Lung (tissue), 12 donors: ENCODE measurements around the gene MTFR2. TPM values are rescaled to one million over a fixed set of nuclear protein-coding genes. Genes with fewer than 3 reads are reported as not detected.

Source experiments
- ATAC-seq: fragments of 200-7000 bp; cut with Tn5 transposase; one replicate; pipeline ENCODE4 v1.9.1; 2020; ENCODE audit warnings: moderate number of reproducible peaks; ENCODE audit not compliant: insufficient read depth, low FRiP score
- DNase-seq, 3 donors: peaks; one replicate each; pipeline ENCODE4 v3.0.0-alpha.2; 2013 to 2017
- H3K27ac ChIP-seq, 2 donors: one replicate each; pipeline ENCODE4 v1.5.1; 2013; ENCODE audit warnings: mild to moderate bottlenecking in 2 of 2, moderate library complexity in 2 of 2, control low read depth in 1 of 2, inconsistent platforms in 1 of 2, low read depth in 1 of 2, low read length in 1 of 2
- H3K27me3 ChIP-seq, 3 donors: one replicate each; pipeline ENCODE4 v1.5.1; 2013; ENCODE audit warnings: low read length in 2 of 3; ENCODE audit not compliant: control insufficient read depth in 3 of 3, insufficient read depth in 3 of 3
- H3K36me3 ChIP-seq, 4 donors: one replicate each; pipeline ENCODE4 v1.5.1; 2013; ENCODE audit warnings: low read length in 4 of 4, mild to moderate bottlenecking in 1 of 4, moderate library complexity in 1 of 4; ENCODE audit not compliant: control insufficient read depth in 4 of 4, insufficient read depth in 4 of 4
- H3K4me1 ChIP-seq, 5 donors: one replicate each; pipeline ENCODE4 v1.5.1; 2013; ENCODE audit warnings: low read length in 5 of 5, mild to moderate bottlenecking in 2 of 5, moderate library complexity in 1 of 5; ENCODE audit not compliant: control insufficient read depth in 5 of 5, insufficient read depth in 5 of 5
- H3K4me3 ChIP-seq: one replicate; pipeline ENCODE4 v1.5.1; 2013; ENCODE audit warnings: mild to moderate bottlenecking, control low read depth, moderate library complexity
- H3K9ac ChIP-seq, 2 donors: one replicate each; pipeline ENCODE4 v1.5.1; 2013; ENCODE audit warnings: low read length in 2 of 2, control low read depth in 1 of 2; ENCODE audit not compliant: insufficient read depth in 1 of 2
- H3K9me3 ChIP-seq, 4 donors: one replicate each; pipeline ENCODE4 v1.5.1; 2013; ENCODE audit warnings: low read length in 3 of 4, mild to moderate bottlenecking in 1 of 4, moderate library complexity in 1 of 4; ENCODE audit not compliant: control insufficient read depth in 4 of 4, insufficient read depth in 3 of 4
- WGBS, 2 donors: extraction: QIAGEN DNeasy Blood & Tissue Kit; methylation state at CpG; one replicate each; pipeline ENCODE4 v1.1.7; 2013; 5-methylcytosine and 5-hydroxymethylcytosine counted together
- polyA plus RNA-seq, 2 donors: library from polyadenylated mRNA; stranded (reverse); fragments of 200-250 nt; gene quantifications; one replicate each; pipeline ENCODE4 v1.2.1, GENCODE V29; 2013
- total RNA-seq, 2 donors: library from RNA; depleted of rRNA in 1 of 2; stranded (reverse); fragments of >200 nt in 1 of 2; gene quantifications; one replicate each; pipeline ENCODE4 v1.2.1, GENCODE V29; 2014 to 2021
- TF ChIP-seq, protein P1 (sequence below): IDR thresholded peaks from 2 replicates; pipeline ENCODE4 v1.5.1; 2012; ENCODE audit warnings: mild to moderate bottlenecking; ENCODE audit errors: control extremely low read depth, extremely low read depth
- donor health status: control.
- donor health status: control.
- donor health status: Bipolar disorder and iron deficiency.
- donor health status: healthy.
- donor health status: DM: yes; HTN: yes; CAD: no.

Gene MTFR2
- total and polyA plus RNA-seq, 4 donors, result 0.65 to 2.3 (median 1.3) TPM

DNA sequence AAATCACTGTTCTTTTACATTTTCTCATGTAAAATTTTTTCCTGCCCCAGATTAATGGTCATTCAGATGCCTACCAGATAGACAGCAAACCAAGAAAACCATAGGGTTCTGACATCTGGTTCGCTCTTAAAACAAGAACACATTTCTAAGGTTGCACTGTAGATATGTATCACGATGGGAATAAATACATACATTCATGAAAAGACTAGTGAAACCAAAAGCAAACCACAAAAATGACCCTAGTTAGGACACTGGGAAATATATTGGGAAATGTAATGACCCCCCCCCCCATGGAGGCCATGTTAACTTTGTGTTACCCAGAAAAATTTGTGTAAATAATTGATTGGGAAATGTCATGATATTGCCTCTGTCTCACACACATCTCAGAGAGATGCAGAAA lies 37.5 kb downstream of the MTFR2 start:
- Histone ChIP-seq H3K9ac (no peak overlapping the region), H3K4me1 (peaks cover 0 to 23% (median 3%) of the 10 kb centered on the region in 5 donors), H3K27me3 (peaks cover 0 to 3% (median 0%) of the 10 kb centered on the region in 3 donors), H3K9me3 (no peaks in the 10 kb centered on the region), H3K4me3 (no peak overlapping the region), H3K36me3 (no peaks in the 10 kb centered on the region), H3K27ac (no peak overlapping the region)
- 93 to 95% methylated on average over 2 of the region's 2 CpGs for WGBS, 2 donors
- DNase-seq (peak in 1 of 3 donors; percentile 20), ATAC-seq (no peak)
- TF ChIP-seq, protein P1, sequence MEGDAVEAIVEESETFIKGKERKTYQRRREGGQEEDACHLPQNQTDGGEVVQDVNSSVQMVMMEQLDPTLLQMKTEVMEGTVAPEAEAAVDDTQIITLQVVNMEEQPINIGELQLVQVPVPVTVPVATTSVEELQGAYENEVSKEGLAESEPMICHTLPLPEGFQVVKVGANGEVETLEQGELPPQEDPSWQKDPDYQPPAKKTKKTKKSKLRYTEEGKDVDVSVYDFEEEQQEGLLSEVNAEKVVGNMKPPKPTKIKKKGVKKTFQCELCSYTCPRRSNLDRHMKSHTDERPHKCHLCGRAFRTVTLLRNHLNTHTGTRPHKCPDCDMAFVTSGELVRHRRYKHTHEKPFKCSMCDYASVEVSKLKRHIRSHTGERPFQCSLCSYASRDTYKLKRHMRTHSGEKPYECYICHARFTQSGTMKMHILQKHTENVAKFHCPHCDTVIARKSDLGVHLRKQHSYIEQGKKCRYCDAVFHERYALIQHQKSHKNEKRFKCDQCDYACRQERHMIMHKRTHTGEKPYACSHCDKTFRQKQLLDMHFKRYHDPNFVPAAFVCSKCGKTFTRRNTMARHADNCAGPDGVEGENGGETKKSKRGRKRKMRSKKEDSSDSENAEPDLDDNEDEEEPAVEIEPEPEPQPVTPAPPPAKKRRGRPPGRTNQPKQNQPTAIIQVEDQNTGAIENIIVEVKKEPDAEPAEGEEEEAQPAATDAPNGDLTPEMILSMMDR, result no peak

DNA sequence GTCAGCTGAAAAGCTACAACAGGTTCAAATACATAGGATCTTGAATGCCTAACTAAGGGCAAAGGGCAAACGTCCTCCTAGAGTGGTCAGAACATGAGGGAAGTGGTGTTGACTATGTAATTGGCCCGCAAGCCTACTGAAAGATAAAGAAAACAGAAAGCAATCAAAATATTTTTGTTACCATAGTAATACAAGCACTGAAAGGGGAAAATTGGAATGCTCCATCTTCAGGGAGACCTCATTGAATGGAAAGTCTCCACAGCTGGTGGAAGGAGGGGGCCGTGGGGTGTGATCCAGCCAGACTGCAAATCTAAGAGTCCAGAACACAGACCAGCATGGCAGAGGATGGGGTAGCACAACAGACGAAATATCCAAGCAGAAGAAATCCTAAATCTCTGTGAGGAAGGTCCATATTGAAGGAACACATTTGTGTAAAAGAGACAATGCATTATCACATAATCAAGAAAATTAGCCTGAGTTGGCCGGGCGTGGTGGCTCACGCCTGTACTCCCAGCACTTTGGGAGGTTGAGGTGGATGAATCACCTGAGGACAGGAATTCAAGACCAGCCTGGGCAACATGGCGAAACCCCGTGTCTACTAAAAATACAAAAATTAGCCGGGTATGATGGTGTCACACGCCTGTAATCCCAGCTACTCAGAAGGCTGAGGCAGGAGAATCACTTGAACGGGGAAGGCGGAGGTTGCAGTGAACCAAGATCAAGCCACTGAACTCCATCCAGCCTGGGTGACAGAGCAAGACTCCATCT lies 39.5 kb downstream of the MTFR2 start:
- H3K4me1 ChIP-seq, result peaks cover 0 to 20% (median 2%) of the 10 kb centered on the region in 5 donors
- H3K4me3 ChIP-seq, result no peak overlapping the region
- no peaks in the 10 kb centered on the region for H3K36me3 ChIP-seq
- 88 to 94% methylated on average over 13 of the region's 13 CpGs for WGBS, 2 donors
- H3K27ac ChIP-seq, result no peak overlapping the region
- peaks cover 0 to 3% (median 0%) of the 10 kb centered on the region in 3 donors for H3K27me3 ChIP-seq
- DNase-seq, result peak in 2 of 3 donors; percentile 33 to 39
- TF ChIP-seq, protein P1, result no peak
- no peak overlapping the region for H3K9ac ChIP-seq
- peaks cover 0 to under 1% (median 0%) of the 10 kb centered on the region in 4 donors for H3K9me3 ChIP-seq
- ATAC-seq, result no peak

DNA sequence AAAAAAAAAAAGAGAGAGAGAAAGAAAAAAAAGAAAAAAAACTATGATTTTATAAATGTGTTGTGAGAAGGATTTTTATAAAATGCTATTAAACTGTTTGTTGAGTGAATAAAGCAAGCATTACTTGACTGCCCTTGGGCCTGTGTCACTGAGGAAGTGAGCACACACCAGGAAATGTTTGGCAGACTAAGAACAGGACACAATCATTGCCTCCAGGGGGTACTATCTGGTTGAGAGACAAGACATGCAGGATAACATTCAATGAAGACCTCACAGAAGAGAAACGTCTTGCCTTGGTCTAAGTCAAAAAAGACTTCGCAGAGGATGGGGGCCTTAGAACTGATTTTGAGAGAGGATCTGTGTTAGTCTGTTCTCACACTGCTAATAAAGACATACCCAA lies 40.6 kb downstream of the MTFR2 start:
- Histone ChIP-seq H3K9me3 (peaks cover 0 to 2% (median 0%) of the 10 kb centered on the region in 4 donors), H3K4me1 (peaks cover 0 to 19% (median 1%) of the 10 kb centered on the region in 5 donors), H3K27me3 (peaks cover 0 to 3% (median 0%) of the 10 kb centered on the region in 3 donors), H3K27ac (no peak overlapping the region), H3K36me3 (no peaks in the 10 kb centered on the region), H3K9ac (no peak overlapping the region), H3K4me3 (no peak overlapping the region)
- 89 to 98% methylated on average over 2 of the region's 2 CpGs for WGBS, 2 donors
- ATAC-seq (no peak), DNase-seq (no peak)
- TF ChIP-seq, protein P1, result no peak
